ENCODE data around the gene SMIM7. TPM values are rescaled to one million over a fixed set of nuclear protein-coding genes. Genes with fewer than 3 reads are reported as not detected.
A peak's percentile ranks its signal among the peaks of the same experiment; 100 is the strongest.

SMIM7 gene
- total RNA-seq, 1 experiment from 2014 or later = 77.6 TPM

GRCh38 chr19:16631465-16631864 is 28.5 kb downstream of the SMIM7 start:
- Histone ChIP-seq H3K9ac (ENCODE audit: extremely low read depth, insufficient read length, low read length) (peak overlapping the region; percentile 11), H2AK5ac (ENCODE audit: insufficient read length, low read length) (no peak overlapping the region), H3K18ac (ENCODE audit: insufficient read length, low read depth, low read length) (no peak overlapping the region), H2BK120ac (ENCODE audit: low read depth, low read length, poor library complexity, severe bottlenecking) (no peak overlapping the region), H2BK5ac (ENCODE audit: insufficient read length, low read length) (no peak overlapping the region), H3K4me2 (ENCODE audit: insufficient read depth, insufficient read length, low read length) (no peak overlapping the region), H3K56ac (ENCODE audit: insufficient read length, low read depth, low read length) (no peak overlapping the region), H3K27ac (ENCODE audit: insufficient read length, low read depth, low read length) (no peak overlapping the region), H3K4me1 (ENCODE audit: insufficient read depth, low read length) (no peaks in the 10 kb centered on the region), H4K20me1 (ENCODE audit: control insufficient read depth, insufficient read depth, insufficient read length) (no peaks in the 10 kb centered on the region), H3K4ac (ENCODE audit: low read depth, low read length) (no peak overlapping the region), H4K8ac (replicated peaks; ENCODE audit: insufficient read length, low read depth, low read length) (no peak overlapping the region), H3K9me3 (ENCODE audit: control insufficient read depth, low read depth, low read length) (no peaks in the 10 kb centered on the region), H3K79me2 (ENCODE audit: insufficient read depth, low read length) (peaks cover 9% of the 10 kb centered on the region; the same call in 1 of the 2 replicates), H3K14ac (ENCODE audit: insufficient read depth, low read length) (no peak overlapping the region), H3K23me2 (ENCODE audit: insufficient read length, low read depth, low read length, poor library complexity, severe bottlenecking) (peaks cover 9% of the 10 kb centered on the region), H2BK12ac (ENCODE audit: insufficient read length, low read depth, low read length) (no peak overlapping the region), H2BK20ac (ENCODE audit: low read depth, low read length, poor library complexity, severe bottlenecking) (no peak overlapping the region), H2BK15ac (ENCODE audit: low read depth, low read length) (no peak overlapping the region), H2AFZ (ENCODE audit: low read length) (no peak overlapping the region), H4K5ac (ENCODE audit: insufficient read length, low read depth, low read length) (no peak overlapping the region), H3T11ph (ENCODE audit: low read length) (no peak overlapping the region), H3K27me3 (ENCODE audit: insufficient read depth, low read length) (no peaks in the 10 kb centered on the region), H3K79me1 (ENCODE audit: insufficient read depth, low read depth, low read length, poor library complexity, severe bottlenecking) (peaks cover 7% of the 10 kb centered on the region), H3K23ac (ENCODE audit: insufficient read length, low read depth, low read length) (no peak overlapping the region), H4K91ac (ENCODE audit: insufficient read length, low read depth, low read length) (no peak overlapping the region)
- TF ChIP-seq, protein P1, sequence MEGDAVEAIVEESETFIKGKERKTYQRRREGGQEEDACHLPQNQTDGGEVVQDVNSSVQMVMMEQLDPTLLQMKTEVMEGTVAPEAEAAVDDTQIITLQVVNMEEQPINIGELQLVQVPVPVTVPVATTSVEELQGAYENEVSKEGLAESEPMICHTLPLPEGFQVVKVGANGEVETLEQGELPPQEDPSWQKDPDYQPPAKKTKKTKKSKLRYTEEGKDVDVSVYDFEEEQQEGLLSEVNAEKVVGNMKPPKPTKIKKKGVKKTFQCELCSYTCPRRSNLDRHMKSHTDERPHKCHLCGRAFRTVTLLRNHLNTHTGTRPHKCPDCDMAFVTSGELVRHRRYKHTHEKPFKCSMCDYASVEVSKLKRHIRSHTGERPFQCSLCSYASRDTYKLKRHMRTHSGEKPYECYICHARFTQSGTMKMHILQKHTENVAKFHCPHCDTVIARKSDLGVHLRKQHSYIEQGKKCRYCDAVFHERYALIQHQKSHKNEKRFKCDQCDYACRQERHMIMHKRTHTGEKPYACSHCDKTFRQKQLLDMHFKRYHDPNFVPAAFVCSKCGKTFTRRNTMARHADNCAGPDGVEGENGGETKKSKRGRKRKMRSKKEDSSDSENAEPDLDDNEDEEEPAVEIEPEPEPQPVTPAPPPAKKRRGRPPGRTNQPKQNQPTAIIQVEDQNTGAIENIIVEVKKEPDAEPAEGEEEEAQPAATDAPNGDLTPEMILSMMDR (conservative IDR thresholded peaks at IDR 0.05) = no peak
- WGBS (ENCODE audit: extremely low coverage, insufficient read length, low lambda C conversion rate) = no CpG with 5 or more reads among the region's 6 CpGs
- no peak for DNase-seq
- Mint-ChIP-seq H3K4me1 (peaks cover 8 to 15% of the 10 kb centered on the region in 2 experiments), H3K27me3 (ENCODE audit: low read depth) (no peaks in the 10 kb centered on the region), H3K4me3 (no peak overlapping the region; a peak in 1 of 5 replicates), H3K36me3 (ENCODE audit: insufficient read depth in 1 of 3, low read depth in 3 of 3) (peaks cover 4 to 25% (median 15%) of the 10 kb centered on the region in 3 experiments; a peak in 5 of 7 replicates), H3K27ac (peak overlapping the region in 1 of 3 experiments; percentile 45; a peak in 1 of 7 replicates), H3K9me3 (no peaks in the 10 kb centered on the region)

Data from H9 (cell line).